ENCODE results near the gene COL18A1.

Gene COL18A1

GRCh38 chr21:45421846-45422775 lies 17.1 kb downstream of the COL18A1 start:
- DNase-seq (ENCODE audit: low spot score) = no peak
- in situ Hi-C loops (cut with MboI; ENCODE audit: low sequenced_read_pairs, unreplicated experiment) = no loop called here
- no peak for TF ChIP-seq CTCF (IDR thresholded peaks at IDR 0.05; ENCODE audit: borderline replicate concordance, control extremely low read depth, extremely low read depth, insufficient read depth, missing control alignments)

- no peak for TF ChIP-seq CTCF (IDR thresholded peaks at IDR 0.05; ENCODE audit: borderline replicate concordance, control extremely low read depth, extremely low read depth, insufficient read depth, missing control alignments)
- in situ Hi-C loops (cut with MboI; ENCODE audit: low sequenced_read_pairs, unreplicated experiment) = no loop called here
- no peak for DNase-seq (ENCODE audit: low spot score)
Measured at GRCh38 chr21:45423201-45423955, 18.4 kb downstream of the COL18A1 start.

GRCh38 chr21:45423968-45424853 lies 19.2 kb downstream of the COL18A1 start:
- in situ Hi-C loops (cut with MboI; ENCODE audit: low sequenced_read_pairs, unreplicated experiment) = no loop called here
- no peak for TF ChIP-seq CTCF (IDR thresholded peaks at IDR 0.05; ENCODE audit: borderline replicate concordance, control extremely low read depth, extremely low read depth, insufficient read depth, missing control alignments)
- DNase-seq (ENCODE audit: low spot score) = no peak

- DNase-seq (ENCODE audit: low spot score) = no peak
- in situ Hi-C loops (cut with MboI; ENCODE audit: low sequenced_read_pairs, unreplicated experiment) = loop anchor here (25.0 kb wide), 1 partner anchor 288 kb away; no protein-coding TSS in a partner anchor
- no peak for TF ChIP-seq CTCF (IDR thresholded peaks at IDR 0.05; ENCODE audit: borderline replicate concordance, control extremely low read depth, extremely low read depth, insufficient read depth, missing control alignments)
Measured at GRCh38 chr21:45424854-45425795, 20.2 kb downstream of the COL18A1 start.

- no peak for TF ChIP-seq CTCF (IDR thresholded peaks at IDR 0.05; ENCODE audit: borderline replicate concordance, control extremely low read depth, extremely low read depth, insufficient read depth, missing control alignments)
- in situ Hi-C loops (cut with MboI; ENCODE audit: low sequenced_read_pairs, unreplicated experiment) = loop anchor here (25.0 kb wide), 1 partner anchor 290 kb away; no protein-coding TSS in a partner anchor
- no peak for DNase-seq (ENCODE audit: low spot score)
Measured at GRCh38 chr21:45427331-45428271, 22.6 kb downstream of the COL18A1 start.
